ENCODE results near the gene MYL5. TPM values are rescaled to one million over a fixed set of nuclear protein-coding genes. Genes with fewer than 3 reads are reported as not detected.
A peak's percentile ranks its signal among the peaks of the same experiment; 100 is the strongest.

The MYL5 gene
- total RNA-seq, 1 donor from 2014 or later: 24.7 TPM

- no peaks in the 10 kb centered on the region for H3K27me3 Mint-ChIP-seq
- no peak for DNase-seq
- peaks cover 7% of the 10 kb centered on the region for H3K36me3 Mint-ChIP-seq (ENCODE audit: low read depth)
- H3K27ac Mint-ChIP-seq: no peak overlapping the region
- peaks cover 4% of the 10 kb centered on the region for H3K9me3 Mint-ChIP-seq
- no peak overlapping the region for H3K4me3 Mint-ChIP-seq
- H3K4me1 Mint-ChIP-seq: peaks cover under 1% of the 10 kb centered on the region
- intact Hi-C loops (cut with micrococcal nuclease): no loop called here
These were observed 16.3 kb upstream of the MYL5 start for GRCh38 chr4:657834-658667.

- intact Hi-C loops (cut with micrococcal nuclease): no loop called here
- peaks cover 2% of the 10 kb centered on the region for H3K4me1 Mint-ChIP-seq
- H3K27ac Mint-ChIP-seq: no peak overlapping the region
- H3K27me3 Mint-ChIP-seq: no peaks in the 10 kb centered on the region
- no peak for DNase-seq
- no peak overlapping the region for H3K4me3 Mint-ChIP-seq
- peaks cover 4% of the 10 kb centered on the region for H3K9me3 Mint-ChIP-seq
- H3K36me3 Mint-ChIP-seq (ENCODE audit: low read depth): peaks cover 7% of the 10 kb centered on the region
These were observed 15.4 kb upstream of the MYL5 start for GRCh38 chr4:658681-659667.

GRCh38 chr4:659851-660250 is 14.5 kb upstream of the MYL5 start:
- no peak for DNase-seq
- Mint-ChIP-seq H3K4me1 (peaks cover 4% of the 10 kb centered on the region), H3K4me3 (no peak overlapping the region), H3K9me3 (peaks cover 4% of the 10 kb centered on the region), H3K27ac (no peak overlapping the region), H3K27me3 (no peaks in the 10 kb centered on the region), H3K36me3 (ENCODE audit: low read depth) (peaks cover 7% of the 10 kb centered on the region)
- intact Hi-C loops (cut with micrococcal nuclease): loop anchor here (5.0 kb wide), 1 partner anchor 58 kb away; no protein-coding TSS in a partner anchor

GRCh38 chr4:660401-660800 is 13.9 kb upstream of the MYL5 start:
- intact Hi-C loops (cut with micrococcal nuclease): loop anchor here (5.0 kb wide), 1 partner anchor 58 kb away; no protein-coding TSS in a partner anchor
- H3K4me3 Mint-ChIP-seq: no peak overlapping the region
- DNase-seq: no peak
- no peaks in the 10 kb centered on the region for H3K27me3 Mint-ChIP-seq
- H3K27ac Mint-ChIP-seq: no peak overlapping the region
- peaks cover 4% of the 10 kb centered on the region for H3K9me3 Mint-ChIP-seq
- peaks cover 6% of the 10 kb centered on the region for H3K4me1 Mint-ChIP-seq
- peaks cover 7% of the 10 kb centered on the region for H3K36me3 Mint-ChIP-seq (ENCODE audit: low read depth)

GRCh38 chr4:661231-661630 is 13.1 kb upstream of the MYL5 start:
- Mint-ChIP-seq H3K27ac (no peak overlapping the region), H3K4me1 (peaks cover 6% of the 10 kb centered on the region), H3K27me3 (no peaks in the 10 kb centered on the region), H3K36me3 (ENCODE audit: low read depth) (peaks cover 7% of the 10 kb centered on the region), H3K9me3 (peaks cover 4% of the 10 kb centered on the region), H3K4me3 (no peak overlapping the region)
- DNase-seq: no peak
- intact Hi-C loops (cut with micrococcal nuclease): loop anchor here (5.0 kb wide), 1 partner anchor 59 kb away; no protein-coding TSS in a partner anchor

- peaks cover 7% of the 10 kb centered on the region for H3K36me3 Mint-ChIP-seq (ENCODE audit: low read depth)
- H3K4me3 Mint-ChIP-seq: peak overlapping the region; percentile 84
- H3K27ac Mint-ChIP-seq: peak overlapping the region; percentile 62
- DNase-seq: no peak
- H3K9me3 Mint-ChIP-seq: peaks cover 4% of the 10 kb centered on the region
- H3K4me1 Mint-ChIP-seq: peaks cover 6% of the 10 kb centered on the region
- H3K27me3 Mint-ChIP-seq: no peaks in the 10 kb centered on the region
- intact Hi-C loops (cut with micrococcal nuclease): loop anchor here (5.0 kb wide), 1 partner anchor 60 kb away; no protein-coding TSS in a partner anchor
These were observed 12.2 kb upstream of the MYL5 start for GRCh38 chr4:661881-662761.

- Mint-ChIP-seq H3K4me1 (peaks cover 6% of the 10 kb centered on the region), H3K9me3 (peaks cover 4% of the 10 kb centered on the region), H3K27ac (peak overlapping the region; percentile 84), H3K27me3 (no peaks in the 10 kb centered on the region), H3K36me3 (ENCODE audit: low read depth) (peaks cover 7% of the 10 kb centered on the region), H3K4me3 (peak overlapping the region; percentile 84)
- intact Hi-C loops (cut with micrococcal nuclease): loop anchor here (1.0 to 5.0 kb wide), 2 partner anchors 61 to 326 kb away; partner anchors contain the start of gene ZNF141
- no peak for DNase-seq
These were observed 11.3 kb upstream of the MYL5 start for GRCh38 chr4:663046-663437.

GRCh38 chr4:663438-664428 is 10.6 kb upstream of the MYL5 start:
- peak overlapping the region; percentile 84 for H3K27ac Mint-ChIP-seq
- peaks cover 4% of the 10 kb centered on the region for H3K9me3 Mint-ChIP-seq
- peak overlapping the region; percentile 84 for H3K4me3 Mint-ChIP-seq
- intact Hi-C loops (cut with micrococcal nuclease): loop anchor here (1.0 to 5.0 kb wide), 3 partner anchors 11 to 326 kb away; partner anchors contain the start of genes ATP5ME, MYL5 and ZNF141
- H3K27me3 Mint-ChIP-seq: no peaks in the 10 kb centered on the region
- peak; percentile 93 for DNase-seq
- H3K4me1 Mint-ChIP-seq: peaks cover 6% of the 10 kb centered on the region
- peaks cover 7% of the 10 kb centered on the region for H3K36me3 Mint-ChIP-seq (ENCODE audit: low read depth)

- Mint-ChIP-seq H3K27ac (peak overlapping the region; percentile 84), H3K4me1 (peaks cover 6% of the 10 kb centered on the region), H3K4me3 (peak overlapping the region; percentile 83), H3K27me3 (no peaks in the 10 kb centered on the region), H3K9me3 (peaks cover 4% of the 10 kb centered on the region), H3K36me3 (ENCODE audit: low read depth) (peaks cover 7% of the 10 kb centered on the region)
- intact Hi-C loops (cut with micrococcal nuclease): loop anchor here (1.0 to 5.0 kb wide), 2 partner anchors 10 to 62 kb away; partner anchors contain the start of genes ATP5ME and MYL5
- no peak for DNase-seq
These were observed 9.6 kb upstream of the MYL5 start for GRCh38 chr4:664713-665231.

- intact Hi-C loops (cut with micrococcal nuclease): no loop called here
- Mint-ChIP-seq H3K36me3 (ENCODE audit: low read depth) (peaks cover 8% of the 10 kb centered on the region), H3K4me3 (no peak overlapping the region), H3K4me1 (peaks cover 6% of the 10 kb centered on the region), H3K27ac (no peak overlapping the region), H3K27me3 (no peaks in the 10 kb centered on the region), H3K9me3 (peaks cover 4% of the 10 kb centered on the region)
- no peak for DNase-seq
These were observed 9.0 kb upstream of the MYL5 start for GRCh38 chr4:665381-665750.

GRCh38 chr4:665751-666435 is 8.4 kb upstream of the MYL5 start:
- no peak overlapping the region for H3K4me3 Mint-ChIP-seq
- H3K4me1 Mint-ChIP-seq: peaks cover 6% of the 10 kb centered on the region
- peaks cover 2% of the 10 kb centered on the region for H3K9me3 Mint-ChIP-seq
- H3K27me3 Mint-ChIP-seq: no peaks in the 10 kb centered on the region
- intact Hi-C loops (cut with micrococcal nuclease): no loop called here
- DNase-seq: no peak
- H3K27ac Mint-ChIP-seq: no peak overlapping the region
- peaks cover 9% of the 10 kb centered on the region for H3K36me3 Mint-ChIP-seq (ENCODE audit: low read depth)
